ENCODE data around the gene KCNMA1.
A peak's percentile ranks its signal among the peaks of the same experiment; 100 is the strongest.

Gene KCNMA1

GRCh38 chr10:77286531-77287508, 350.8 kb downstream of the KCNMA1 start:
- DNase-seq (ENCODE audit: low read depth in 2 of 3, low spot score in 2 of 3), result no peak

- DNase-seq (ENCODE audit: low read depth in 2 of 3, low spot score in 2 of 3), result no peak
These were observed 352.0 kb downstream of the KCNMA1 start for GRCh38 chr10:77285529-77286182.

GRCh38 chr10:77284797-77285196, 352.8 kb downstream of the KCNMA1 start:
- no peak for DNase-seq (ENCODE audit: low read depth in 2 of 3, low spot score in 2 of 3)

GRCh38 chr10:77283326-77283725, 354.3 kb downstream of the KCNMA1 start:
- no peak for DNase-seq (ENCODE audit: low read depth in 2 of 3, low spot score in 2 of 3)

GRCh38 chr10:77282163-77282562, 355.4 kb downstream of the KCNMA1 start:
- no peak for DNase-seq (ENCODE audit: low read depth in 2 of 3, low spot score in 2 of 3)

GRCh38 chr10:77281719-77282118, 355.9 kb downstream of the KCNMA1 start:
- no peak for DNase-seq (ENCODE audit: low read depth in 2 of 3, low spot score in 2 of 3)

GRCh38 chr10:77279207-77279606, 358.4 kb downstream of the KCNMA1 start:
- no peak for DNase-seq (ENCODE audit: low read depth in 2 of 3, low spot score in 2 of 3)

GRCh38 chr10:77274046-77274795, 363.4 kb downstream of the KCNMA1 start:
- DNase-seq (ENCODE audit: low read depth in 2 of 3, low spot score in 2 of 3), result no peak

- no peak for DNase-seq (ENCODE audit: low read depth in 2 of 3, low spot score in 2 of 3)
These were observed 368.4 kb downstream of the KCNMA1 start for GRCh38 chr10:77269163-77269562.

GRCh38 chr10:77268721-77269120, 368.9 kb downstream of the KCNMA1 start:
- no peak for DNase-seq (ENCODE audit: low read depth in 2 of 3, low spot score in 2 of 3)

- DNase-seq (ENCODE audit: low read depth in 2 of 3, low spot score in 2 of 3), result no peak
These were observed 369.6 kb downstream of the KCNMA1 start for GRCh38 chr10:77267703-77268675.

GRCh38 chr10:77266242-77266641, 371.4 kb downstream of the KCNMA1 start:
- no peak for DNase-seq (ENCODE audit: low read depth in 2 of 3, low spot score in 2 of 3)

- no peak for DNase-seq (ENCODE audit: low read depth in 2 of 3, low spot score in 2 of 3)
These were observed 373.1 kb downstream of the KCNMA1 start for GRCh38 chr10:77264527-77264926.

GRCh38 chr10:77264107-77264506, 373.5 kb downstream of the KCNMA1 start:
- peak in 1 of 3 experiments; percentile 4 for DNase-seq (ENCODE audit: low read depth in 2 of 3, low spot score in 2 of 3)

GRCh38 chr10:77263700-77264099, 373.9 kb downstream of the KCNMA1 start:
- no peak for DNase-seq (ENCODE audit: low read depth in 2 of 3, low spot score in 2 of 3)

- no peak for DNase-seq (ENCODE audit: low read depth in 2 of 3, low spot score in 2 of 3)
These were observed 376.5 kb downstream of the KCNMA1 start for GRCh38 chr10:77261146-77261545.

GRCh38 chr10:77259171-77259874, 378.3 kb downstream of the KCNMA1 start:
- no peak for DNase-seq (ENCODE audit: low read depth in 2 of 3, low spot score in 2 of 3)

- DNase-seq (ENCODE audit: low read depth in 2 of 3, low spot score in 2 of 3), result no peak
These were observed 381.3 kb downstream of the KCNMA1 start for GRCh38 chr10:77256346-77256745.

GRCh38 chr10:77253556-77254064, 384.0 kb downstream of the KCNMA1 start:
- no peak for DNase-seq (ENCODE audit: low read depth in 2 of 3, low spot score in 2 of 3)

GRCh38 chr10:77253147-77253545, 384.5 kb downstream of the KCNMA1 start:
- no peak for DNase-seq (ENCODE audit: low read depth in 2 of 3, low spot score in 2 of 3)

Data from activated CD8-positive, alpha-beta memory T cell treated with anti-CD3 and anti-CD28 coated beads for 48 hours (primary cell).